ENCODE results near the gene XPO6. TPM values are rescaled to one million over a fixed set of nuclear protein-coding genes. Genes with fewer than 3 reads are reported as not detected.

Gene XPO6
- total and polyA plus RNA-seq, 2 of the 13 experiments (the other 11 are each of a cell fraction or from before 2014, with no cell fraction given) = 109 to 129 TPM

DNA sequence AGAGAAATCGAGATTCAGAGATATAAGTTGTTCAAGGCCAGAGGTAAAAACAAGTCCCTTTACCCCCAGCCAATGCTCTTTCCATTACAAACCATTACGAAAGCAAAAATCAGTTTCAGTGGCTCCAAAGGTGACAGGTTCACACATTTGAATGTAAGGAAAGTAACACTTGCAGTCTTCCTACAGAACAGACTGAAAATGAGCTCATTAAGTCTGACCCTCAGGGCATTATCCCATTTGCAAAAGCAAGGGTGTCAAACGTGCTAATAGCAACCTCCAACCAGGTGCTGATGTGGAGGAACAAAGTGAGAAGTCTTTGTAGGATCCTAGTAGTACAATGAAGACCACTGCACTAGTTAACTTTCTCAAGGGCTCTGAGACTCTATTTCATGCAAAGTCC is 65.2 kb downstream of the XPO6 start:
- WGBS (ENCODE audit: low lambda C conversion rate) = 94% methylated on average over 3 of the region's 3 CpGs
- in situ Hi-C loops (cut with HindIII; ENCODE audit: extremely low pct_ligation_motif_present, low pct_unique_long_range_greater_than_20kb) = no loop called here
- no peak for DNase-seq (ENCODE audit: low spot score)

More for the DNA sequence above, 65.2 kb downstream of the XPO6 start:
- intact Hi-C loops (cut with micrococcal nuclease; ENCODE audit: unreplicated experiment) = no loop called here
- no peak overlapping the region for H3K9ac ChIP-seq (ENCODE audit: insufficient read depth, low read depth, low read length)
- no peaks in the 10 kb centered on the region for H3K9me3 ChIP-seq (ENCODE audit: low read length)
- no peak overlapping the region for H3K4me3 ChIP-seq (replicated peaks in 1 of 3; ENCODE audit: insufficient read depth in 1 of 3, low read depth in 2 of 3, low read length in 3 of 3)
- ChIA-PET POLR2A (no interaction called here), CTCF (ENCODE audit: low intra/inter-chr PET ratio, low total read pairs) (no interaction called here)
- BruUV-seq (replicated peaks) = no TSS peak
- TF ChIP-seq, protein P1, sequence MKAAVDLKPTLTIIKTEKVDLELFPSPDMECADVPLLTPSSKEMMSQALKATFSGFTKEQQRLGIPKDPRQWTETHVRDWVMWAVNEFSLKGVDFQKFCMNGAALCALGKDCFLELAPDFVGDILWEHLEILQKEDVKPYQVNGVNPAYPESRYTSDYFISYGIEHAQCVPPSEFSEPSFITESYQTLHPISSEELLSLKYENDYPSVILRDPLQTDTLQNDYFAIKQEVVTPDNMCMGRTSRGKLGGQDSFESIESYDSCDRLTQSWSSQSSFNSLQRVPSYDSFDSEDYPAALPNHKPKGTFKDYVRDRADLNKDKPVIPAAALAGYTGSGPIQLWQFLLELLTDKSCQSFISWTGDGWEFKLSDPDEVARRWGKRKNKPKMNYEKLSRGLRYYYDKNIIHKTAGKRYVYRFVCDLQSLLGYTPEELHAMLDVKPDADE (CRISPR knock-in tag; IDR thresholded peaks at IDR 0.05) = no peak
- TF ChIP-seq KLF13 (CRISPR knock-in tag; IDR thresholded peaks at IDR 0.05) = no peak
- TF ChIP-seq, protein P2, sequence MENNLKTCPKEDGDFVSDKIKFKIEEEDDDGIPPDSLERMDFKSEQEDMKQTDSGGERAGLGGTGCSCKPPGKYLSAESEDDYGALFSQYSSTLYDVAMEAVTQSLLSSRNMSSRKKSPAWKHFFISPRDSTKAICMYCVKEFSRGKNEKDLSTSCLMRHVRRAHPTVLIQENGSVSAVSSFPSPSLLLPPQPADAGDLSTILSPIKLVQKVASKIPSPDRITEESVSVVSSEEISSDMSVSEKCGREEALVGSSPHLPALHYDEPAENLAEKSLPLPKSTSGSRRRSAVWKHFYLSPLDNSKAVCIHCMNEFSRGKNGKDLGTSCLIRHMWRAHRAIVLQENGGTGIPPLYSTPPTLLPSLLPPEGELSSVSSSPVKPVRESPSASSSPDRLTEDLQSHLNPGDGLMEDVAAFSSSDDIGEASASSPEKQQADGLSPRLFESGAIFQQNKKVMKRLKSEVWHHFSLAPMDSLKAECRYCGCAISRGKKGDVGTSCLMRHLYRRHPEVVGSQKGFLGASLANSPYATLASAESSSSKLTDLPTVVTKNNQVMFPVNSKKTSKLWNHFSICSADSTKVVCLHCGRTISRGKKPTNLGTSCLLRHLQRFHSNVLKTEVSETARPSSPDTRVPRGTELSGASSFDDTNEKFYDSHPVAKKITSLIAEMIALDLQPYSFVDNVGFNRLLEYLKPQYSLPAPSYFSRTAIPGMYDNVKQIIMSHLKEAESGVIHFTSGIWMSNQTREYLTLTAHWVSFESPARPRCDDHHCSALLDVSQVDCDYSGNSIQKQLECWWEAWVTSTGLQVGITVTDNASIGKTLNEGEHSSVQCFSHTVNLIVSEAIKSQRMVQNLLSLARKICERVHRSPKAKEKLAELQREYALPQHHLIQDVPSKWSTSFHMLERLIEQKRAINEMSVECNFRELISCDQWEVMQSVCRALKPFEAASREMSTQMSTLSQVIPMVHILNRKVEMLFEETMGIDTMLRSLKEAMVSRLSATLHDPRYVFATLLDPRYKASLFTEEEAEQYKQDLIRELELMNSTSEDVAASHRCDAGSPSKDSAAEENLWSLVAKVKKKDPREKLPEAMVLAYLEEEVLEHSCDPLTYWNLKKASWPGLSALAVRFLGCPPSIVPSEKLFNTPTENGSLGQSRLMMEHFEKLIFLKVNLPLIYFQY (CRISPR knock-in tag; IDR thresholded peaks at IDR 0.05; ENCODE audit: borderline replicate concordance) = no peak
- TF ChIP-seq, protein P3, sequence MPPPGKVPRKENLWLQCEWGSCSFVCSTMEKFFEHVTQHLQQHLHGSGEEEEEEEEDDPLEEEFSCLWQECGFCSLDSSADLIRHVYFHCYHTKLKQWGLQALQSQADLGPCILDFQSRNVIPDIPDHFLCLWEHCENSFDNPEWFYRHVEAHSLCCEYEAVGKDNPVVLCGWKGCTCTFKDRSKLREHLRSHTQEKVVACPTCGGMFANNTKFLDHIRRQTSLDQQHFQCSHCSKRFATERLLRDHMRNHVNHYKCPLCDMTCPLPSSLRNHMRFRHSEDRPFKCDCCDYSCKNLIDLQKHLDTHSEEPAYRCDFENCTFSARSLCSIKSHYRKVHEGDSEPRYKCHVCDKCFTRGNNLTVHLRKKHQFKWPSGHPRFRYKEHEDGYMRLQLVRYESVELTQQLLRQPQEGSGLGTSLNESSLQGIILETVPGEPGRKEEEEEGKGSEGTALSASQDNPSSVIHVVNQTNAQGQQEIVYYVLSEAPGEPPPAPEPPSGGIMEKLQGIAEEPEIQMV (CRISPR knock-in tag; IDR thresholded peaks at IDR 0.05; ENCODE audit: low read depth) = no peak
- no peak overlapping the region for H2AFZ ChIP-seq (ENCODE audit: low read length)
- H3K4me1 ChIP-seq (ENCODE audit: insufficient read depth, low read length) = no peaks in the 10 kb centered on the region
- no peaks in the 10 kb centered on the region for H3K79me2 ChIP-seq (ENCODE audit: insufficient read depth, low read length)
- no peaks in the 10 kb centered on the region for H4K20me1 ChIP-seq (ENCODE audit: insufficient read depth, low read length)
- H3K36me3 ChIP-seq (replicated peaks in 1 of 2; ENCODE audit: control insufficient read depth in 1 of 2, insufficient read depth in 2 of 2, low read length in 2 of 2) = peaks cover 27 to 82% of the 10 kb centered on the region in 2 experiments
- ATAC-seq = no peak
- H3K27ac ChIP-seq (ENCODE audit: extremely low read length, insufficient read depth, low read length) = no peak overlapping the region
- H3K27me3 ChIP-seq (ENCODE audit: control insufficient read depth in 1 of 2, insufficient read depth in 2 of 2, low read length in 2 of 2) = no peaks in the 10 kb centered on the region
- FAIRE-seq = no peak
- H3K4me2 ChIP-seq (ENCODE audit: low read depth, low read length) = no peak overlapping the region
